ENCODE measurements around the gene IRAG1.

Gene IRAG1

DNA sequence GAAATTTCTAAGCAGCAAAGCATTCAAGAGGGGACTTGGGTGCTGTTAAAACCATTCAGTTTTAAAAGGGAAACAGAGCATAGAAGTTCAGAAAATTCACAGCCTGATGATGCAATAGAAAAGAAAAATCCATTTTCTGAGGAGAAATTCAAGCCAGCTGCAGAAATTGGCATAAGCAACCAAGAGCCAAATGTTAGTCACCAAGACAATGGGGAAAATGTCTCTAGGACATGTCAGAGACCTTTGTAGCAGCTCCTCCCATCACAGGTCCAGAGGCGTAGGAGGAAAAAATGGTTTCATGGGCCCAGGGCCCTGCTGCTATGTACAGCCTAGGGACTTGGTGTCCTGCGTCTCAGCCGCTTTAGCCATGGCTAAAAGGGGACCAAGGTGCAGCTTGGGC is 5.5 kb upstream of the IRAG1 start:
- no peak for DNase-seq (ENCODE audit: low read depth, low spot score)
- Histone ChIP-seq H3K4me3 (ENCODE audit: low read length) (no peak overlapping the region), H3K36me3 (ENCODE audit: control insufficient read depth, insufficient read depth, low read length) (no peaks in the 10 kb centered on the region), H3K27me3 (ENCODE audit: control insufficient read depth, insufficient read depth, low read length) (no peaks in the 10 kb centered on the region), H3K27ac (ENCODE audit: low read length) (no peak overlapping the region), H3K9me3 (ENCODE audit: control insufficient read depth, insufficient read depth, low read length) (no peaks in the 10 kb centered on the region), H3K4me1 (ENCODE audit: control insufficient read depth, insufficient read depth, low read length) (no peaks in the 10 kb centered on the region)
- no CpG with 5 or more reads among the region's 3 CpGs for WGBS (ENCODE audit: insufficient coverage, insufficient read length)

DNA sequence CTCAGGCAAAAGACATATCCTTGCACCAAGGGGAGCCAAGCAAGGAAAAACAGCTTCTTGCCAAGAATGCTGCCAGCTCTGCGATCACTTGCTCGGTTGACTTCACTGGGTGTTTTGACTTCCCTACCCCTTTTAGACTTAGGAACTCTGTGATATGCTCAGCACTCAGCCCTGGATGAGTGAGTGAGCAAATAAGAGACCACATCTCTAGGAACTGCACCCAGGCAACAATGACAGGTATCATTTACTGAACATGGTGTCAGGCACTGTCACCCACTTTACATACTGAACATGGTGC is 3.7 kb upstream of the IRAG1 start:
- no peak for DNase-seq (ENCODE audit: low read depth, low spot score)
- Histone ChIP-seq H3K4me1 (ENCODE audit: control insufficient read depth, insufficient read depth, low read length) (0 out of 2 replicates have a peak, but pooled peaks cover 1% of the 10 kb centered on the region), H3K27me3 (ENCODE audit: control insufficient read depth, insufficient read depth, low read length) (no peaks in the 10 kb centered on the region), H3K27ac (ENCODE audit: low read length) (no peak overlapping the region), H3K9me3 (ENCODE audit: control insufficient read depth, insufficient read depth, low read length) (no peaks in the 10 kb centered on the region), H3K36me3 (ENCODE audit: control insufficient read depth, insufficient read depth, low read length) (no peaks in the 10 kb centered on the region), H3K4me3 (ENCODE audit: low read length) (no peak overlapping the region)
- no CpG with 5 or more reads among the region's 2 CpGs for WGBS (ENCODE audit: insufficient coverage, insufficient read length)

DNA sequence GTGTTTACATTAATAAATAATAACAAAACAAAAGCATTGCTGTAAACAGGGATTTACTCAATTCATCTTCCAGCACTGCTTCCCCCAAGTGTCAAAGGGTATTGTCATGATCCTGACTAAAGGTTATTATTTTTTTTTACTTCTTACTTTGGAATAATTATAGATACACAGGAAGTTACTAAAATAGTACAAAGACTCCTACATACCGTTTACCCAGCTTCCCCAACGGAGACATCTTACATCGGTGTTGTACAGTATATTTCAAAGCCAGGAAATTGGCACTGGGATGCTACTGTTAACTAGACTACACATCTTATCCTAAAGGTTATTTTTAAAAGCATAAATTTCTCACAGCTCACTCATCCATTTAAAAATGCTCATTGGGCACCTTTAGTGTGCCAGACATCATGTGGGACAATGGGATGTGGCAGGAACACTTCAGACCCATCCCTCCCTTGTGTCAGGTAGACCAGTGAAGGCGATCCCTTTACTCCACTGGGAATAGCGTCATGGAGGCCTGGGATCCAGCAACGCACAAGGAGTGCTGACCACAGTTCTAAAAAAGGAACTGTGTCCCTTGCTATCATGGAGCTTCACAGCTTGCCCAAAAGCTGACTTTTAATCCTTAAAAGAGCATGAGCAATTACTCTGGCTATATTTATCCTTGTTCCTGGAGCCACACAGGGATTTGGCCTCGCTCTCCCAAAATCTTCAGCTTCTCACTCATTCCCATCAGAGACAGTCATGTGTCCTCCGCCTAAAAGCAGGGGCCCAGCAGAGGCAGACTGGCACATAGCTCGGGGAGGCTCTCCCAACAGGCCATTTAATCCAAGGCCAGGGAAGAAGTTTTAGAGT is 3.1 kb upstream of the IRAG1 start:
- H3K4me1 ChIP-seq (ENCODE audit: control insufficient read depth, insufficient read depth, low read length): 0 out of 2 replicates have a peak, but pooled peaks cover 1% of the 10 kb centered on the region
- no peak overlapping the region for H3K27ac ChIP-seq (ENCODE audit: low read length)
- H3K4me3 ChIP-seq (ENCODE audit: low read length): no peak overlapping the region
- H3K27me3 ChIP-seq (ENCODE audit: control insufficient read depth, insufficient read depth, low read length): no peaks in the 10 kb centered on the region
- H3K9me3 ChIP-seq (ENCODE audit: control insufficient read depth, insufficient read depth, low read length): no peaks in the 10 kb centered on the region
- no CpG with 5 or more reads among the region's 9 CpGs for whole genome bisulfite sequencing (ENCODE audit: insufficient coverage, insufficient read length)
- H3K36me3 ChIP-seq (ENCODE audit: control insufficient read depth, insufficient read depth, low read length): no peaks in the 10 kb centered on the region
- DNase-seq (ENCODE audit: low read depth, low spot score): no peak

DNA sequence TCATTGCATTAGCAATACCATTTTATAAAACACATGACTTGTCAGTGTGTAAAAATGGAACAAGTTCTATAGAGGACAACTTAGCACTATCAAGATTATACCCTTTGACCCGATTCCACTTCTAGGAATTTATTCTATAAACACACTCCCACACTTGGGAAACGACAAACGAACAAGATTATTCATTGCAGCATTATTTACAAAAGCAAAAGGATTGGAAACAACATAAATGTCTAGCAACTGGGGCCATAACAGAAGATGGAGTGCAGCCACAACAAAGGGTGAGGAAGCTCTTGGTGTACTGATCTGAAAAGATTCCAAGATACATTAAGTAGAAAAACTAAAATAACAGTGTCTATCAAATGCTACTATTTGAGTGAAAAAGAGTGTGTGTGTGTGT is 2.3 kb upstream of the IRAG1 start:
- Histone ChIP-seq H3K27ac (ENCODE audit: low read length) (no peak overlapping the region), H3K9me3 (ENCODE audit: control insufficient read depth, insufficient read depth, low read length) (no peaks in the 10 kb centered on the region), H3K27me3 (ENCODE audit: control insufficient read depth, insufficient read depth, low read length) (no peaks in the 10 kb centered on the region), H3K4me3 (ENCODE audit: low read length) (no peak overlapping the region), H3K36me3 (ENCODE audit: control insufficient read depth, insufficient read depth, low read length) (no peaks in the 10 kb centered on the region), H3K4me1 (ENCODE audit: control insufficient read depth, insufficient read depth, low read length) (0 out of 2 replicates have a peak, but pooled peaks cover 1% of the 10 kb centered on the region)
- WGBS (ENCODE audit: insufficient coverage, insufficient read length): no CpG with 5 or more reads among the region's 3 CpGs
- DNase-seq (ENCODE audit: low read depth, low spot score): no peak

DNA sequence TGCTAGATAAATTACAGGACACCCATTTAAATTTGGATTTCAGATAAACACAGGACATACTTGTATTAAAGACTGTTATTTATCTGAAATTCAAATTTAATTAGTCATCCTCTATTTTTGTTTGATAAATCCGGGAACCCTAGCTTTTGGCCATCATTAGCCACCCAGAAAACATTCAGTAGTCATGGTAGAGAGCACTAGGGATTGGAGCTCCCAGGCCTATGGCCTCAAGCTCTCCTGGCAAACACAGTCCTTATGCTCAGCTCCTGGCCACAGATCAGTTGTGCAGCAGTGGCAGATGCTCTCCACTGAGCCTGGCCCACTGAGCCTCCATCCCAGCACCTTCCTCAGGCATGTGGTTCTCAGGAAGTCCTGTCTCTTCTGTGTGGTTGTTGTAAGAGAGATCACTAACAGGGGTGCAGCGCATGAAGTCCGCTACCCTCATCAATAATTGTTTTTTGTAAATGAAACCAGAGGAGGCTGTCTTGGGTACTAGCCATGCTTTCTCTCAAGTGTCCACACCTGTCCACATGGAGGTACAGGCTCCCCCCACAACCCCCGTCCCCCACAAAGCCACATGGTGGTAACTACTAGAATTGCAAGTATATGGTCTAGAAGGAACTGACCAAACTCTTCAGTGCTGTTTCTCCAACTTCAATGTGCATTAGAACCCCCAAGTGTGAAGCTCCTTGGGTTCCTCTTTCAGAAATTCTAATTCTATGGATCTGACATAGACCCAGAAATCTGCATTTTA is 1.1 kb upstream of the IRAG1 start:
- no peaks in the 10 kb centered on the region for H3K27me3 ChIP-seq (ENCODE audit: control insufficient read depth, insufficient read depth, low read length)
- H3K27ac ChIP-seq (ENCODE audit: low read length): no peak overlapping the region
- H3K36me3 ChIP-seq (ENCODE audit: control insufficient read depth, insufficient read depth, low read length): no peaks in the 10 kb centered on the region
- DNase-seq (ENCODE audit: low read depth, low spot score): no peak
- H3K4me3 ChIP-seq (ENCODE audit: low read length): no peak overlapping the region
- no peaks in the 10 kb centered on the region for H3K9me3 ChIP-seq (ENCODE audit: control insufficient read depth, insufficient read depth, low read length)
- 0 out of 2 replicates have a peak, but pooled peaks cover 1% of the 10 kb centered on the region for H3K4me1 ChIP-seq (ENCODE audit: control insufficient read depth, insufficient read depth, low read length)
- WGBS (ENCODE audit: insufficient coverage, insufficient read length): no CpG with 5 or more reads among the region's 4 CpGs

DNA sequence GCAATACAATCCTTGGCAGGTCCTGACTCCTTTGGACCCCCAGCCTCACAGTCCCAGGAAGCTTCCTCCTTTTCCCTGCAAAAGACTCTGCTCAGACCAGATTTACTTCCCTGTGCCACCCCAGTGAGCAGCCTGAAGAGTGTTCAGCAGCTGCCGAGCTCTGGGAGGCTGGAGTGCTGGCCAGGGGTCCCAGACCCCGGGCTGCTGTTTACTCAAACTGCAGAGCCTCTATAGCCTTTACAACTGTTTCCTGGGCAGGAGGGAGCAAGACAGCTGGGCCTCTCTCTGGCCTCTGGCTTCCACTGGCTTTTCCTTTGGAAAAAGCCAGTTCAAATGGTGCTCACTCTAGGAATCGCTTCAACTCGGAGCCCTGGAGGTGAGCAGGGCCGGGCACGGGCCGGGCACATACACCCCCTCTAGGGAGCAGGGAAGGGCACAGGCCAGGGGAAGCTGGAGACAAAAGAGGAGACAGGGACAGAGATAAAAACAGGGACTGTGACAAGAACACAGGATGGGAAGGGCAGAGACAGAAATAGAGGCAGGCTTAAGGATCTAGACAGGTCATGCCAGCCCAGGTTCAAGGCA is 932 bp downstream of the IRAG1 start:
- Histone ChIP-seq H3K4me1 (ENCODE audit: control insufficient read depth, insufficient read depth, low read length) (0 out of 2 replicates have a peak, but pooled peaks cover 1% of the 10 kb centered on the region), H3K36me3 (ENCODE audit: control insufficient read depth, insufficient read depth, low read length) (no peaks in the 10 kb centered on the region), H3K27ac (ENCODE audit: low read length) (no peak overlapping the region), H3K9me3 (ENCODE audit: control insufficient read depth, insufficient read depth, low read length) (no peaks in the 10 kb centered on the region), H3K4me3 (ENCODE audit: low read length) (no peak overlapping the region), H3K27me3 (ENCODE audit: control insufficient read depth, insufficient read depth, low read length) (no peaks in the 10 kb centered on the region)
- no peak for DNase-seq (ENCODE audit: low read depth, low spot score)
- WGBS (ENCODE audit: insufficient coverage, insufficient read length): no CpG with 5 or more reads among the region's 7 CpGs

DNA sequence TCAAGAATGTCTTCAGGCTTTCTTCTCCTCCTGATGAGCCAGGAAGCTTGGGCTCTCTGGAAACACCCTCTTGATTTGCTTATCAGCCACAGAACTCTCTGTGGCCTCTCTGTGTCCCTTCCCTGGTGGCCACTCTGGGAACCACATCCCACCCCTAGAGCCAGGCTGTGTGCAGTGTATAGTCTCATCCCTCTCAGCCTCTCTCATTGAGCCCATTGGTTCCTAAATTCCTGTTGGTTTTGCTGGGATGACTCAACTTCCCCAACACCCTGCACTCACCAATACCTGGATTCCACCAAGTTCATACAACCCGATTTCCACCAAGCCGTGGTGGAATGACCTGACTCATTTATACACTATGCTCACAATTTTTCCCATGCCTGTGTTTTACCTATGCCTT is 5.2 kb downstream of the IRAG1 start:
- H3K27me3 ChIP-seq (ENCODE audit: control insufficient read depth, insufficient read depth, low read length): no peaks in the 10 kb centered on the region
- no peak overlapping the region for H3K27ac ChIP-seq (ENCODE audit: low read length)
- H3K9me3 ChIP-seq (ENCODE audit: control insufficient read depth, insufficient read depth, low read length): no peaks in the 10 kb centered on the region
- whole genome bisulfite sequencing (ENCODE audit: insufficient coverage, insufficient read length): no CpG with 5 or more reads among the region's 2 CpGs
- H3K4me3 ChIP-seq (ENCODE audit: low read length): no peak overlapping the region
- no peaks in the 10 kb centered on the region for H3K4me1 ChIP-seq (ENCODE audit: control insufficient read depth, insufficient read depth, low read length)
- H3K36me3 ChIP-seq (ENCODE audit: control insufficient read depth, insufficient read depth, low read length): no peaks in the 10 kb centered on the region
- DNase-seq (ENCODE audit: low read depth, low spot score): no peak

DNA sequence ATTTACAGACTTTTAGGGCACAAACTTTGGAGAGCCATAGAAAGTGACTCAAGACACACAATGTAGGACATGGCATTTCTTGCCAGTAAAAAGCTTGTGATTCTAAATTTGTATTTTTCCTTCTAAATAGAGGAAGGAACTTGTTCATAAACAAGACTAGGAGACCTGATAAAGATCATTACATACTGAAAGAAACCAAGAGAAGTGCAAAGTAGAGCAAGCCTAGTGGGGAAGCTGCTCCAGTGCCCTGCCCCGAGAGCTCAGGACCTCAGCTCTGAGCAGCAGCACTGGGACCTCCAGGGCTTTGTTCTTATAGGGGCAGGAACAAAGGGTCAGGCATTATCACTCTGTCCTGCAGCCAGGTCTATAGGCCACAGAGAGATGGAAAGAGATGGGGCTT is 7.2 kb downstream of the IRAG1 start:
- no peak for DNase-seq (ENCODE audit: low read depth, low spot score)
- Histone ChIP-seq H3K4me3 (ENCODE audit: low read length) (no peak overlapping the region), H3K27ac (ENCODE audit: low read length) (no peak overlapping the region), H3K27me3 (ENCODE audit: control insufficient read depth, insufficient read depth, low read length) (no peaks in the 10 kb centered on the region), H3K4me1 (ENCODE audit: control insufficient read depth, insufficient read depth, low read length) (no peaks in the 10 kb centered on the region), H3K9me3 (ENCODE audit: control insufficient read depth, insufficient read depth, low read length) (no peaks in the 10 kb centered on the region), H3K36me3 (ENCODE audit: control insufficient read depth, insufficient read depth, low read length) (no peaks in the 10 kb centered on the region)
- WGBS (ENCODE audit: insufficient coverage, insufficient read length): no CpG with 5 or more reads among the region's 1 CpG

DNA sequence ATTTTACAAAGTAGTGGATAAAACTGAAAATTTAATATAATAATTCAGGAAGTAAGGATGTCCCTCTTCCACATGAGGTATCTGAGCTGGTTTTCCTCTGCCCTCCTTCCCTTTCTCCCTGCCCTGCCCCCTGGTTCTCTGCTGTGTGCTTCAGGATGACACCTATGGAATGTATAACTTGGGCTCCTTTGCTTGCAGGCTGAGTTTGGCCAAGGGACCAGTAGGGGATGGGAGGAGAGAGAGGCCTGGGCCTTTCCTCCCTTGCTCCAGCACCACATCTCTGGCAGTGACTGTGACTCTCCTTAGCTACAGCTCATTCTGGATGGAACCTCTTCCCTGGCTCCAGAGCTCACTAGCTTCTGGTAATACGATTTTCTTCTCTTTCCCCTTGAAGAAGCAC is 10.1 kb downstream of the IRAG1 start:
- H3K4me3 ChIP-seq (ENCODE audit: low read length): no peak overlapping the region
- no peaks in the 10 kb centered on the region for H3K9me3 ChIP-seq (ENCODE audit: control insufficient read depth, insufficient read depth, low read length)
- no CpG with 5 or more reads among the region's 1 CpG for WGBS (ENCODE audit: insufficient coverage, insufficient read length)
- H3K36me3 ChIP-seq (ENCODE audit: control insufficient read depth, insufficient read depth, low read length): no peaks in the 10 kb centered on the region
- no peak for DNase-seq (ENCODE audit: low read depth, low spot score)
- no peaks in the 10 kb centered on the region for H3K4me1 ChIP-seq (ENCODE audit: control insufficient read depth, insufficient read depth, low read length)
- H3K27ac ChIP-seq (ENCODE audit: low read length): no peak overlapping the region
- H3K27me3 ChIP-seq (ENCODE audit: control insufficient read depth, insufficient read depth, low read length): no peaks in the 10 kb centered on the region

DNA sequence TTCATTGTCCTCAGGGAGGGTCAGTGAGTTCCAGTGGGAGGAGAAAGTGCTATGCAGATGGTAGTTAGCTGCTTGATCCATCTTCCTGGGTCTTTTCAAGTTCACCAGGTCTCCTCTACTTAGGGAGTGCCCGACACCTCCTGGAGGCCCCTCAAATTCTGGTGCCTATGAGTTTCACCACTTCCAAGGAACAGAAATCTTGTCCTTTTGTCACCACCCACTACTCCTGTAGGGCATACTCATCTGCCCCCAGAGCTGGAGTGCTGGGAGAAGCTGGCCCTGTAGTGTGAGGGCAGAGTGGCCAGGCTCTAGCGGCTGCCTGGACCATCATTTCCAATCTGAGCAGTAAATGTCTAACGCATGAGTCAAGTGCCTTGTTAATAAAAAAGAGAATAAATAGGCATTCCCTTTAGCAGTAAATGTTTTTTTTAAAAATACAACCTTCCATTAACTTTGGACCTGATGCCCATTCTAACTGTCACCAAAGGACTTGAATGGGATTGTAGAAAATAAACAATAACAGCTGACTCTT is 12.5 kb downstream of the IRAG1 start:
- Histone ChIP-seq H3K36me3 (ENCODE audit: control insufficient read depth, insufficient read depth, low read length) (no peaks in the 10 kb centered on the region), H3K4me3 (ENCODE audit: low read length) (no peak overlapping the region), H3K4me1 (ENCODE audit: control insufficient read depth, insufficient read depth, low read length) (no peaks in the 10 kb centered on the region), H3K27ac (ENCODE audit: low read length) (no peak overlapping the region), H3K9me3 (ENCODE audit: control insufficient read depth, insufficient read depth, low read length) (no peaks in the 10 kb centered on the region), H3K27me3 (ENCODE audit: control insufficient read depth, insufficient read depth, low read length) (no peaks in the 10 kb centered on the region)
- WGBS (ENCODE audit: insufficient coverage, insufficient read length): no CpG with 5 or more reads among the region's 3 CpGs
- no peak for DNase-seq (ENCODE audit: low read depth, low spot score)
